ENCODE measurements around the gene ETV1.

DNA sequence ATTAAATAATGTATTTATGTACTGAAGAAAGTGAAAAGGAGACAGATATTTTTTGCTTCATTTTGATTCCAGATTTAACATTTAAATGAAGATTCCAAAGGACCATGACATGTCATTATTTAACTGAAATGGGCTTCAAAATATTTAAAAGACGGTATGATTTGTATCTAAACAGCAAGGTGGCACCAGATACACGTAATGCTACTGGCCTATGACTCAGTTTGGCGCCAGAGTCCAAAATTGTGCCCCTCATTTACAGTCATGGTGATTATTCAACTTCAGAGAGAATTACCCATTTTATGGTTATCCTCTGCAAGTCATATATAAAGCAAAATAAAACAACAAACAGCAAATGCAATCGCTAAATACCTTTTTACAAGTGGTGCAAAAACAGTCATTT is 94.5 kb downstream of the ETV1 start:
- TF ChIP-seq, protein P1, sequence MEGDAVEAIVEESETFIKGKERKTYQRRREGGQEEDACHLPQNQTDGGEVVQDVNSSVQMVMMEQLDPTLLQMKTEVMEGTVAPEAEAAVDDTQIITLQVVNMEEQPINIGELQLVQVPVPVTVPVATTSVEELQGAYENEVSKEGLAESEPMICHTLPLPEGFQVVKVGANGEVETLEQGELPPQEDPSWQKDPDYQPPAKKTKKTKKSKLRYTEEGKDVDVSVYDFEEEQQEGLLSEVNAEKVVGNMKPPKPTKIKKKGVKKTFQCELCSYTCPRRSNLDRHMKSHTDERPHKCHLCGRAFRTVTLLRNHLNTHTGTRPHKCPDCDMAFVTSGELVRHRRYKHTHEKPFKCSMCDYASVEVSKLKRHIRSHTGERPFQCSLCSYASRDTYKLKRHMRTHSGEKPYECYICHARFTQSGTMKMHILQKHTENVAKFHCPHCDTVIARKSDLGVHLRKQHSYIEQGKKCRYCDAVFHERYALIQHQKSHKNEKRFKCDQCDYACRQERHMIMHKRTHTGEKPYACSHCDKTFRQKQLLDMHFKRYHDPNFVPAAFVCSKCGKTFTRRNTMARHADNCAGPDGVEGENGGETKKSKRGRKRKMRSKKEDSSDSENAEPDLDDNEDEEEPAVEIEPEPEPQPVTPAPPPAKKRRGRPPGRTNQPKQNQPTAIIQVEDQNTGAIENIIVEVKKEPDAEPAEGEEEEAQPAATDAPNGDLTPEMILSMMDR (IDR thresholded peaks at IDR 0.05), result no peak
- TF ChIP-seq POLR2A (IDR thresholded peaks at IDR 0.05), result no peak
